Lower leg skin (tissue), 3 donors: Measurements from ENCODE around the gene FTH1.

Source experiments
- POLR2A ChIP-seq, 2 donors: fragments of 450-650 bp; IDR thresholded peaks; one replicate each; pipeline ENCODE4 v1.6.1; 2016 to 2017; ENCODE audit warnings: antibody characterized with exemption in 2 of 2, mild to moderate bottlenecking in 1 of 2, moderate library complexity in 1 of 2
- TF ChIP-seq, protein P1 (sequence below), 3 donors: fragments of 450-650 bp; IDR thresholded peaks; one replicate each; pipeline ENCODE4 v1.5.1; 2016; ENCODE audit warnings: antibody characterized with exemption in 3 of 3, mild to moderate bottlenecking in 3 of 3, moderate library complexity in 2 of 3

DNA sequence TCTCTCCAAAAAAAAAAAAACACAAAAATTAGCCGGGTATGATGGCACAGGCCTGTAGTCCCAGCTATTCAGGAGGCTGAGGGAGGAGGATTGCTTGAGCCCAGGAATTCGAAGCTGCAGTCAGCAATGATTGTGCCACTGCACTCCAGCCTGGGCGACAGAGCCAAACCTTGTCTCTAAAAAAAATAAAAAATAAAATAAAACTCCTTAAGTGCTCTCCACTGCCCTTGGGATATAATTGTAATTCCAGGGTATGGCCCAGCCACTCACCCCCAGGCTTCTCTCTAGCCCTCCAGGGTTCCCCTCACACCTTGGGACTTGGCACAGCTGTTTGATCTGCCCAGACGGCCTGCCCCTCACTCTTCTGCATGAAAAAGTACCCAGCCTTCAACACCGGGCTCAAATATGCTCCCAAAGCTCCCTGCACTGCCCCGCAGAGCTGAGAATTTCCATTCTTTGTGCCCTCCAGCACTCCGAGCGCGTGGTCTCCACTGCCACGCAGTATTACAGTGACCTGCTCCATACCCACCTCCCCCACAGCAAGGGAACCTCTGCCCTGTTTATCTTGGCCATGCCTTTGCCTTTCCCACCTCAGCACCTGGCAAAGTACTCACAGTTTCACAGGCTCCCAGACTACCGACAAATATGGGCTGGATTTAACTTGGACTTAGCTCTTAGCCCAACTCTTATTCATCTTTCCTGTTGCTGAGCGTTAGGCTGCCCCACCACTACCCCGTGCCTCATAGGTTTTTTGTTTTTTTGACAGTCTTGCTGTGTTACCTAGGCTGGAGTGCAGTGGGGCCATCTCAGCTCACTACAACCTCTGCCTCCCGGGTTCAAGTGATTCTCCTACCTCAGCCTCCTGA, 7.6 kb upstream of the FTH1 start:
- TF ChIP-seq, protein P1, sequence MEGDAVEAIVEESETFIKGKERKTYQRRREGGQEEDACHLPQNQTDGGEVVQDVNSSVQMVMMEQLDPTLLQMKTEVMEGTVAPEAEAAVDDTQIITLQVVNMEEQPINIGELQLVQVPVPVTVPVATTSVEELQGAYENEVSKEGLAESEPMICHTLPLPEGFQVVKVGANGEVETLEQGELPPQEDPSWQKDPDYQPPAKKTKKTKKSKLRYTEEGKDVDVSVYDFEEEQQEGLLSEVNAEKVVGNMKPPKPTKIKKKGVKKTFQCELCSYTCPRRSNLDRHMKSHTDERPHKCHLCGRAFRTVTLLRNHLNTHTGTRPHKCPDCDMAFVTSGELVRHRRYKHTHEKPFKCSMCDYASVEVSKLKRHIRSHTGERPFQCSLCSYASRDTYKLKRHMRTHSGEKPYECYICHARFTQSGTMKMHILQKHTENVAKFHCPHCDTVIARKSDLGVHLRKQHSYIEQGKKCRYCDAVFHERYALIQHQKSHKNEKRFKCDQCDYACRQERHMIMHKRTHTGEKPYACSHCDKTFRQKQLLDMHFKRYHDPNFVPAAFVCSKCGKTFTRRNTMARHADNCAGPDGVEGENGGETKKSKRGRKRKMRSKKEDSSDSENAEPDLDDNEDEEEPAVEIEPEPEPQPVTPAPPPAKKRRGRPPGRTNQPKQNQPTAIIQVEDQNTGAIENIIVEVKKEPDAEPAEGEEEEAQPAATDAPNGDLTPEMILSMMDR (IDR thresholded peaks at IDR 0.05) = no peak
- TF ChIP-seq POLR2A (IDR thresholded peaks at IDR 0.05) = no peak
